Activated CD8-positive, alpha-beta T cell treated with anti-CD3 and anti-CD28 coated beads for 36 hours (primary cell): ENCODE results near the gene PHTF1. TPM values are rescaled to one million over a fixed set of nuclear protein-coding genes. Genes with fewer than 3 reads are reported as not detected.

ENCODE experiments used
- ATAC-seq: fragments of 200-7000 bp; cut with Tn5 transposase; one replicate; pipeline ENCODE4 v1.10.0; 2021; ENCODE audit warnings: mild to moderate bottlenecking, moderate library complexity
- CTCF ChIA-PET: fragments of 350-600 bp; sonication (Branson Sonifier 250); formaldehyde crosslinking; loops from one replicate; lab custom pipeline; 2021; ENCODE audit warnings: antibody characterized with exemption; lab: Charles Lee
- POLR2A ChIA-PET: fragments of 350-600 bp; sonication (Branson Sonifier 250); formaldehyde crosslinking; loops from one replicate; lab custom pipeline; 2021; ENCODE audit warnings: antibody characterized with exemption; lab: Charles Lee
- DNase-seq: peaks from one replicate; pipeline ENCODE4 v3.0.0-alpha.2; 2020
- H3K27ac Mint-ChIP-seq: one replicate; pipeline ENCODE4 v1.8.0; 2021; ENCODE audit warnings: mild to moderate bottlenecking, mixed read lengths
- H3K27me3 Mint-ChIP-seq: one replicate; pipeline ENCODE4 v1.8.0; 2021; ENCODE audit warnings: mixed read lengths
- H3K36me3 Mint-ChIP-seq: one replicate; pipeline ENCODE4 v1.8.0; 2021; ENCODE audit warnings: low read depth, mixed read lengths
- H3K4me1 Mint-ChIP-seq: one replicate; pipeline ENCODE4 v1.8.0; 2021; ENCODE audit warnings: low read depth, mixed read lengths
- H3K4me3 Mint-ChIP-seq: one replicate; pipeline ENCODE4 v1.8.0; 2021; ENCODE audit warnings: mild to moderate bottlenecking, moderate library complexity, mixed read lengths
- H3K9me3 Mint-ChIP-seq: one replicate; pipeline ENCODE4 v1.8.0; 2021; ENCODE audit warnings: mixed read lengths
- intact Hi-C: fragments of 100-400 bp; cut with micrococcal nuclease; formaldehyde crosslinking; loops from one replicate; pipeline ENCODE4 v1.10.0; 2022
- total RNA-seq, 2 experiments: library from RNA; stranded (reverse); gene quantifications; one replicate each; pipeline ENCODE4 v1.2.3, GENCODE V29; 2021
- TF ChIP-seq, protein P1 (sequence below): fragments of 200-600 bp; IDR thresholded peaks from one replicate; pipeline ENCODE4 v1.8.0; 2022; ENCODE audit warnings: antibody characterized with exemption, mild to moderate bottlenecking

The PHTF1 gene
- total RNA-seq, 2 experiments from 2014 or later = 13.1 to 14.4 TPM

- intact Hi-C loops = no loop called here
- TF ChIP-seq, protein P1, sequence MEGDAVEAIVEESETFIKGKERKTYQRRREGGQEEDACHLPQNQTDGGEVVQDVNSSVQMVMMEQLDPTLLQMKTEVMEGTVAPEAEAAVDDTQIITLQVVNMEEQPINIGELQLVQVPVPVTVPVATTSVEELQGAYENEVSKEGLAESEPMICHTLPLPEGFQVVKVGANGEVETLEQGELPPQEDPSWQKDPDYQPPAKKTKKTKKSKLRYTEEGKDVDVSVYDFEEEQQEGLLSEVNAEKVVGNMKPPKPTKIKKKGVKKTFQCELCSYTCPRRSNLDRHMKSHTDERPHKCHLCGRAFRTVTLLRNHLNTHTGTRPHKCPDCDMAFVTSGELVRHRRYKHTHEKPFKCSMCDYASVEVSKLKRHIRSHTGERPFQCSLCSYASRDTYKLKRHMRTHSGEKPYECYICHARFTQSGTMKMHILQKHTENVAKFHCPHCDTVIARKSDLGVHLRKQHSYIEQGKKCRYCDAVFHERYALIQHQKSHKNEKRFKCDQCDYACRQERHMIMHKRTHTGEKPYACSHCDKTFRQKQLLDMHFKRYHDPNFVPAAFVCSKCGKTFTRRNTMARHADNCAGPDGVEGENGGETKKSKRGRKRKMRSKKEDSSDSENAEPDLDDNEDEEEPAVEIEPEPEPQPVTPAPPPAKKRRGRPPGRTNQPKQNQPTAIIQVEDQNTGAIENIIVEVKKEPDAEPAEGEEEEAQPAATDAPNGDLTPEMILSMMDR = no peak
- ChIA-PET POLR2A (interaction anchor here (2.8 kb wide), 1 partner anchor 10 kb away, joined by 7 read pairs; no protein-coding TSS in a partner anchor), CTCF (no interaction called here)
- DNase-seq (no peak), ATAC-seq (no peak)
- H3K27ac Mint-ChIP-seq = peak overlapping the region; percentile 55
- no peaks in the 10 kb centered on the region for H3K9me3 Mint-ChIP-seq
- peaks cover 71% of the 10 kb centered on the region for H3K4me1 Mint-ChIP-seq
- peaks cover 58% of the 10 kb centered on the region for H3K36me3 Mint-ChIP-seq
- no peaks in the 10 kb centered on the region for H3K27me3 Mint-ChIP-seq
- H3K4me3 Mint-ChIP-seq = no peak overlapping the region
These were observed 34.9 kb upstream of the PHTF1 start for GRCh38 chr1:113793878-113794834.

DNA sequence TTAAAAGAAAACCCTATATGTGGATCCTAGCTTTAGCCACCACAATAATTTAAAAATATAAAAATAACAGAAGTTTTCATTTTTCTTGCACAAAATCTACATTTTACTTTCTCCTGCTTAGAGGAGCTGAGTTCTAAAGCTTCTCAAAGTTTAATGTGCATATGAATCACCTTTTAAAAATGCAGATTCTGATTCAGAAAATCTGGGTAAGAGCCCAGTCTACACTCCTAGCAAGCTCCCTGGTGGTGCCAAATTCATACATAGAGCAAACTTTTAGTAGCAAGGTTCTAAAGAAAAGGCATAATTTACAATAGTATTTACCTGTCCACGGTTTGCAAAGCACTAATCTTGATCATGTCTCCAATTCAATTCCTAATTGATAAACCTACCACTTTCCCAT, 33.7 kb upstream of the PHTF1 start:
- Mint-ChIP-seq H3K27ac (peak overlapping the region; percentile 55), H3K27me3 (no peaks in the 10 kb centered on the region), H3K9me3 (peaks cover under 1% of the 10 kb centered on the region), H3K4me3 (no peak overlapping the region), H3K36me3 (peaks cover 61% of the 10 kb centered on the region), H3K4me1 (peaks cover 71% of the 10 kb centered on the region)
- DNase-seq (no peak), ATAC-seq (peak; percentile 27)
- intact Hi-C loops = no loop called here
- TF ChIP-seq, protein P1 = no peak
- CTCF ChIA-PET = interaction anchor here (0.6 to 2.6 kb wide), 3 partner anchors 12 to 81 kb away, joined by 3 to 10 read pairs (median 3); no protein-coding TSS in a partner anchor
- POLR2A ChIA-PET = interaction anchor here (0.8 to 2.8 kb wide), 4 partner anchors 8 to 112 kb away, joined by 3 to 7 read pairs (median 4); partner anchors contain the start of genes DCLRE1B and PHTF1

DNA sequence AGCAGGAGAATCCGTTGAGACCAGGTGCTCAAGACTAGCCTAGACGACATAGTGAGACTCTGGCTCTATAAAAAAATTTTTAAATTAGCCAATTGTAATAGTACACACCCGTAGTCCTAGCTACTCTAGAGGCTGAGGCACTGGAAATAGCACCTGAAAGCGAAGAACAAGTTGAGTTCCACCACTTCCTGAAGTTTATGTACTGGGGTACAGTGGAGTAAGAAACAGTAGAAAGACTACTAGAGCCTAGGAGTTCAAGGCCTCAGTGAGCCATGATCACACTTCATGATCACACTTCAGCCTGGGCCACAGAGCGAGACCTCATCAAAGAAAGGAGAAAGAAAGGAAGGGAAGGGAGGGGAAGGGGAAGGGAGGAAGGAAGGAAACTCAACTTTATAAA, 33.2 kb upstream of the PHTF1 start:
- H3K27ac Mint-ChIP-seq = peak overlapping the region; percentile 93
- H3K4me3 Mint-ChIP-seq = no peak overlapping the region
- TF ChIP-seq, protein P1 = no peak
- DNase-seq = no peak
- CTCF ChIA-PET = interaction anchor here (0.6 to 2.6 kb wide), 3 partner anchors 11 to 82 kb away, joined by 3 to 10 read pairs (median 3); no protein-coding TSS in a partner anchor
- H3K27me3 Mint-ChIP-seq = no peaks in the 10 kb centered on the region
- intact Hi-C loops = no loop called here
- peaks cover 2% of the 10 kb centered on the region for H3K9me3 Mint-ChIP-seq
- H3K4me1 Mint-ChIP-seq = peaks cover 71% of the 10 kb centered on the region
- H3K36me3 Mint-ChIP-seq = peaks cover 56% of the 10 kb centered on the region
- peak; percentile 78 for ATAC-seq
- POLR2A ChIA-PET = interaction anchor here (0.8 to 2.8 kb wide), 4 partner anchors 8 to 113 kb away, joined by 3 to 7 read pairs (median 4); partner anchors contain the start of genes DCLRE1B and PHTF1

DNA sequence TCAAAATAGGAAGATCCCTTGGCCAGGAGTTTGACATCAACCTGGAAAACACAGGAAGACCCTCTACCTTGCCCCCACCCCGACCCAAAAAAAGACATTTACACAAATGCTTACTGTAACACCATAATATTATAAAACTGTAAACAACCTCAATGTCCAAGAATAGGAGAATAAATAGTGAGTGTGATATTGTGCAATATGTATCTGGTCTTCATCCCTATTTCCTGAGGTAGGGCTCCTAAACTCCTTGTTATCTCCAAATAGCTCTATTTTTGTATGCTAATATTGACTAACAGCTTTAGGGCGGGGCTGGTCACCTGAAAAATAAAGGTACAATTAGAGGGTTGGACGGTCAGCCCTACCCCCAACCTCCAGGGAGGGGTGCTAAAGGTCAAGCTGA, 29.5 kb upstream of the PHTF1 start:
- Mint-ChIP-seq H3K27me3 (no peaks in the 10 kb centered on the region), H3K4me3 (no peak overlapping the region), H3K4me1 (peaks cover 71% of the 10 kb centered on the region), H3K9me3 (peaks cover 2% of the 10 kb centered on the region), H3K27ac (no peak overlapping the region), H3K36me3 (peaks cover 28% of the 10 kb centered on the region)
- ChIA-PET POLR2A (interaction anchor here (0.6 to 2.2 kb wide), 3 partner anchors 12 to 30 kb away, joined by 3 to 5 read pairs (median 3); no protein-coding TSS in a partner anchor), CTCF (interaction anchor here (1.4 kb wide), 1 partner anchor 10 kb away, joined by 3 read pairs; no protein-coding TSS in a partner anchor)
- no peak for DNase-seq
- ATAC-seq = no peak
- intact Hi-C loops = no loop called here
- TF ChIP-seq, protein P1 = no peak
